Stimulated activated CD4-positive, alpha-beta T cell treated with anti-CD3 and anti-CD28 coated beads, Interleukin-12 subunit alpha, Interleukin-12 subunit beta, amount 100 ng/mL, for 4 hours (primary cell): ENCODE results near the gene GET3.
A peak's percentile ranks its signal among the peaks of the same experiment; 100 is the strongest.
"Not testable (repeated sequence)": the region's sequence is repeated elsewhere in the genome, so short reads cannot be mapped to it uniquely, and the experiment has no call there.

ENCODE experiments used
- DNase-seq: peaks from one replicate; pipeline ENCODE4 v3.0.0-alpha.2; 2020

GET3 gene

DNA sequence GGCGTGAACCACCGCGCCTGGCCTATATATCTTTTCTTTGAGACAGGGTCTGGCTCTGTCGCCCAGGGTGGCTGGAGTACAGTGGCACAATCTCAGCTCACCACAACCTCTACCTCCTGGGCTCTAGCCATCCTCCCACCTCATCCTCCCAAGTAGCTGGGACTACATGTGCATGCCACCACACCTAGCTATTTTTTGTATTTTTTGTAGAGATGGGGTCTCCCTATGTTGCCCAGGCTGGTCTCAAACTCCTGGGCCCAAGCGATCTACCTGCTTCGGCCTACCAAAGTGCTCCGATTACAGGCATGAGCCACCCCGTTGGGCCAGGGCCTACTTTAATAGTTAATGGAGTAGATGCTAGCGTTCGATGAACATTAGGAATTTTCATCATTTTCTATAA lies 17.0 kb upstream of the GET3 start:
- DNase-seq = no peak

DNA sequence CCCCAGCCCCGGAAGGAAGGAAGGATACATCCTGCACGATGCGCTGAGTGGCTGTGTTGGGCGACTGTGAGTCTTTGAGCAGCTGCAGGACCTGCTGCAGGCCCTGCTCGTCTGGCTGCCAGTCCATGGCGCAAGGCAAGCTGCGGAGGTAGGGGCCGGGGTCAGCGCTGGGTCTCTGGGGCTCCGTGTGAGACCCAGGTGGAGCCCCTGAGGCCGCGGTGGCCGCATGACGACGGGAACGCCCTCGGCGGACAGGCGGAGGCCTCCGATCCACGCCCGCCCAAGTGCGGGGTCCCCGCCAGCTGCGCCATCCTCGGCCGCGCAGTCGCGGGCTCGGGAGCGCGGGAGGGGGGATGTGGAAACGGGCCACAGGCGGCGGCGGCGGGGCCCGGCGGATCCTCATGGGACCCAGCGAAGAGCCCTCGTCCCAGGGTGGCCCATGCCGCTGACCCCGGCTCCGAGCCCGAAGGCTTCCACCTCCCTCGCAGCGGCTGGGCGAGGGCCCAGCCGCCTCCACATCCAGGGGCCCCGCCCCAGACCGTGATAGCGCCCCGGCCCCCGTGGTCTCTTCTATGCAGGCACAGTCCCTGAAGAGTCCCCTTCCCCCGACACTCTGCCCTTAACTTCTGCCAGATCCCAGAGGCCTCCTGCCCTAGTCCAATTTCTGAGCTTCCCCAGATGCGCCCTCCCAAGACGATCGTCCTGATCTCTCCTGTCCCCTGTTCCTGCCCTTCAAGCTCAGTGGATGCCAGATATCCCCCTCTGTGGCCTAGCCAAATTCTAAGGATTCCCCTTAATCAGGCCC lies 16.2 kb upstream of the GET3 start:
- no peak for DNase-seq

DNA sequence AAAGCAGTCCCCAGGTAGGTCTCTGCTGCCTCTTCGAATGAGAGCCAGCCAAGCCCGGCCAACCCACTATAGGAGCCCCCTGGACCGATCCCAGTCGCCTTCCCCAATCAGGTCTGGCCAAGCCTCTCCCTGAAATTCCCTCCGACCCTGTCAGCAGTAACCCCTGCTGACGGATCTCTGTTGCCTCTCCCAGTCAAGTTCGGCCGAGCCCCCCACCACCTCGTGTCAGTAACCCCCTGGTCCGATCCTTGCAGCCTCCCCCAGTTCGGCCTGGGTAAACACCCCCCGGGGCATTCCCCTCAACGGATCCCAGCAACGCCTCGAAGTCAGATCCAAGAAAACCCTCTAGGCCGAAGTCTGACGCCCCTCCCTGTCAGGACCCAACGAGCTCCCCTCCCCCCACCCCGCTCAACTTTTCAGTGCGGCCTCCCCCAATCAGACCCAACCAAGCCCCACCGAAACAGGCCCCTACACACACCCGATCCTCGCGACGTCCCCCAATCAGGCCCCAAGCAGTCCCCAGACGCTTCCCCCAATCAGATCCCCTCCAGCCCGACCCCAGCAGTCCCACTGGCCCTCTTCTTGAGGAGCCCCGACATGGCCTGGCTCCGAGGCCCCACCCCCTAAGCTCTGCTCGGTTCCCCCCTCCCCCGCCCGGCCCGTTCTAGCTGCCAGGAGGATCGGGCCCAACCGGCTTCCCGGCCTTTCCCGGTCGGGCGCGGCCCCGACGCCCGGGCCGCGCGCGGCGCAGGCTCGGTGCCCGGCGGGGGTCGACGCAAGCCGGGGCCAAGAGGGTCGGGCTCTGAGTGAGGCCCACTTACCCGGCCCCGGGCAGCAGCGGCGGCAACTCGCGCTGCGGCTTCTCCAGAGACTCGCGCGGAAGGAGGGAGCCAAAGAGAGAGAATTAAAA lies 15.4 kb upstream of the GET3 start:
- DNase-seq = peak; percentile 51

DNA sequence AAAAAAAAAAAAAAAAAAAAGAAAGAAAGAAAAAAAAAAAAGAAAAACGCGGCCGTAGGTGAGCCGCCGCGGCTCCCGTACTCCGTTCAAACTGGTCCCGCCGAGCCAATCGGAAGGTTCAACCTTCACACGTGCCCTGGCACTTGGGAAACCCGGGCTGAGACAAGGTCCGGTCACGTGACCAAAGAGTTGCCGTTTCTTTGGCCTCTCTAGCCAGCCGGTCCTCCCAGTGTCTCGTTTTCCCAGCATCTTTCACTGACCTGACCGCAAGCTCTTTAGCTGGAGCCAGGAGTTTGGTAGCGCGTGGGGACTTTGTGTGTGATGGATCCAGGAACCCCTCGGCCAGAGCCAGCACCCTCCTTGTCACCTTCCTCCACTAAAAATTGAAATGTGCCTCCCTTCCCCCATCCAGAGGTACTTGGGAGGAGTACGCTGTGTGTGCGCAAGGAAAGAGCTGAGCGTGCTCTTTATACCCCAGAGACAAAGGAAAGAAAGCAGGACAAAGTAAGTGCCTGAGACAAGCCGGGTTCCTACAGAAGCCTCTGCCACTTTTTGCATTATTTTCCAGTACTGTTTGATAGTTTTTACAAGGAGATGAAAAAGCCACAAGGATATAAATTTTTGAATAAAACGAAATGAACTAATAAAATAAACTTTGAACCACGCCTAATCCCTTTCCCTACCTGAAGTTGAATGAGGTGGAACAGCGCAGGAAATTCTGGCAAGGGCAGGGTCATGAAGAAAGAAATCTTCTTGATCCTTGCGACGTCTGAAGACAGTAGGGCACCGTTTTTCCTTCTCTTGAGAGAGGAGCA lies 14.5 kb upstream of the GET3 start:
- peak; percentile 83 for DNase-seq

DNA sequence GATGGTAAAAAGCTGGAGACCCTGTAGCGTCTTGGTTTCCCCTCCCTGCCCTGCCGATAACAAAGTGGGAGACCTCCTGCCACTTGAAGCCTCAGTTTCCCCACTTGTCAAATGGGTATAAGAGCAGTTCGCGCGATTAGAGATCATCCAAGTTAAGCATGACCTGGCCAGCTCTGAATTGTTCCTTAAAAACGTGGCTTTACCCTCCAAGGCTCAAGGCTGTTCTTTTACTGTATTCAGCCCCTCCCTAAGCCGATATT lies 14.0 kb upstream of the GET3 start:
- no peak for DNase-seq

DNA sequence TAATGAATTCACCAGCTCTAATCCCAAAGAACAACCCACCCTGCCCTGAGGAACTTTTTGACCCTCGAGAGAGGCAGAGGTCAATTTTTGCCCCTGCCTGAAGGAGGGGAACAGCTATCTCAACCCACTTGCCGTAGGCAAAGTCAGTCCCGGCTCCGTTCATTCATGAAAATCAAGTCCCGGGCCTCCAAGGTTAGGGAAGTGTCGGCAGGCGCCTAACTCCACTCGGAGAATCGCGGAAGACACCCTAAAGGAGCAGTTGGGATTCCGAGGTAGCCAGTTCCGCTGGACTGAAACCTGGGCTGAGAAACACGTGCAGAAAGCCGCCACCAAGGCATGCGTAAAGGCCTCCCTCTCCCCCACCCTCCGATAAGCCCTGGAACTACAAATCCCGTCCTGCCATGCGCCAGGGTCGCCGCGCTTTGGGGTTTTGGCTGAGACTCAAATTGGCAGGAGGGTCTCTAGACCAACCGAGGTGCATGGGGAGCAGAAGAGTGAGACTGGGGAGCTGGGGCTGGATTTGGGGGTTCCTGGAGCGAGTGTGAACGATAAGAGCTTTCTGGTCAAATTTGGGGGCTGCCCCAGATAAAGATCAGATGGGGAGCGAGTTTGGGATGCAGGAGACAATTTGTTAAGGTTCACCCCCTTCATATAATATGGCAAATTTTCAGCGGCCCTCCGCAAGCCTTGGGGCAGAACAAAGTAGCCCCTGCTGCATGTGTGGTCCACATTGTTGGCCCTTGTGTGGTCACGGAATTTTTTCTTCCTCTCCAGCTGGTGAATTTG lies 13.5 kb upstream of the GET3 start, which contains the start of gene TNPO2:
TSS of gene TNPO2 (minus strand) at position 292 of the 786 bp plus-strand sequence. CDS start 2,955 bp downstream, outside the sequence.
- DNase-seq = peak; percentile 71

DNA sequence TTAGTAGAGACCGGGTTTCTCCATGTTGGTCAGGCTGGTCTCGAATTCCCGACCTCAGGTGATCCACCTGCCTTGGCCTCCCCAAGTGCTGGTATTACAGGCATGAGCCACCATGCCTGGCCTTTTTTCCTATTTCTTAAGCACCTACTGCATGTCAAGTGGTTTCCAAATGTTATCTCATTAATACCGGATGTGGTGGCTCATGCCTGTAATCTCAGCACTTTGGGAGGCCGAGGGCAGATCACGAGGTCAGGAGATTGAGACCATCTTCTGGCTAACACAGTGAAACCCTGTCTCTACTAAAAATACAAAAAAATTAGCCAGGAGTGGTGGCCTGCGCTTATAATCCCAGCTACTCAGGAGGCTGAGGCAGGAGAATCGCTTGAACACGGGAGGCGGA lies 11.7 kb upstream of the GET3 start:
- DNase-seq = not testable (repeated sequence)

DNA sequence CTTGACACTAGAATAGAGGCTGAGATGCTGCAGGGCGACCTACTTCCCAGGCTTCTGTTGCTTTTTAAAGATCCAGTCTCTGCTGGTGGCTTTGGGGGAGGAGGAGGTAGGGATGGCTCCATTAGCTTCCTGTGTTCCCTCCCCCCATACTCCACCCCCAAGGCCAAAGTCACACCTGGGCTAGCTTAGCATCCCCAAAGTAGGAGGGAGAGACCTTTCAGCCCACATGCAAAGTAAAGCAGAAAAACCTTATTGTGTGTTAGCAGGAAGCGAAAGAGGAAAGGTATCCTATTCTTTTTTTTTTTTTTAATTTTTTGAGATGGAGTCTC lies 10.3 kb upstream of the GET3 start:
- DNase-seq = no peak

DNA sequence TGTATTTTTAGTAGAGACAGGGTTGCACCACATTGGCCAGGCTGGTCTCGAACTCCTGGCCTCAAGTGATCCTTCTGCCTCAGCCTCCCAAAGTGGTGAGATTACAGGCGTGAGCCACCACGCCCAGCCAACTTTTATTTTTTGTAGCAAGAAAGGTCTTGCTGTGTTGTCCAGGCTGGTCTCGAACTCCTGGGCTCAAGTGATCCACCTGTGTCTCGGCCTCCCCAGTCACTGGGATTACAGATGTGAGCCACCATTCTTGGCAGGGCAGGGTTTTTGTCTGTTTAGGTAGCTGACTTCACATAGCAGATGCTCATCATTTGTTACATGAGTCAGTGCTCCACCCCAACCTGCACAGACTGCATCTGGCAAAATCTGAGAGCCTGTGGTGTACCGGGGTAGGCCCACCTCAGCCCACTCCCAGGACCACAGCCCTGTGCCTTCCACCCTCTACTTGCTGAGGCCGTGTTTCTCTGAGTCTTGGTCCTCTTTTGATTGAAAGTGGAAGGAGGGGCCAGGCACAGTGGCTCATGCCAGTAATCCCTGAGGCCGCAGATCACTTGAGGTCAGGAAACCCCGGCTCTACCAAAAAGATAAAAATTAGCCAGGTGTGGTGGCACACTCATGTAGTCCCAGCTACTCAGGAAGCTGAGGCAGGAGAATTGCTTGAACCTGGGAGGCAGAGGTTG lies 9.4 kb upstream of the GET3 start:
- no peak for DNase-seq

DNA sequence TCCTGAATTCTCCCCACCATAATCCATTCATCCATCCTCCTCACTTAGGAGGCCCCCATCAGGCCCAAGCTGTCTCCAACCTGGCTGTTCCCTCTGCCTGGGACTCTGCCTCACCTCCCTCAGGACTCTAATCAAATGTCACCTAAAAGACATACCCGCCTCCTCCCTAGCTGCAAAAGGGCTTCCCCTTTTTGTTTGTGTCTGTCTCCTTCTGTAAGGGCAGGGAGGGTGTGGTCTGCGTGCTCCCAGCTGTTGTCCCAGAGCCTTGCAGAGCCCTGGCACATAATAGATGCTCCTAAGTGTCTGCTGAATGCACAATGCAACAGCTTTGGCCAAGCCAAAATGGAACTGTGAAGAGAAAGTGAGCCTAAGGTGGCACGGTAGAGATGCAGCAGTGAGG lies 7.2 kb upstream of the GET3 start:
- no peak for DNase-seq

DNA sequence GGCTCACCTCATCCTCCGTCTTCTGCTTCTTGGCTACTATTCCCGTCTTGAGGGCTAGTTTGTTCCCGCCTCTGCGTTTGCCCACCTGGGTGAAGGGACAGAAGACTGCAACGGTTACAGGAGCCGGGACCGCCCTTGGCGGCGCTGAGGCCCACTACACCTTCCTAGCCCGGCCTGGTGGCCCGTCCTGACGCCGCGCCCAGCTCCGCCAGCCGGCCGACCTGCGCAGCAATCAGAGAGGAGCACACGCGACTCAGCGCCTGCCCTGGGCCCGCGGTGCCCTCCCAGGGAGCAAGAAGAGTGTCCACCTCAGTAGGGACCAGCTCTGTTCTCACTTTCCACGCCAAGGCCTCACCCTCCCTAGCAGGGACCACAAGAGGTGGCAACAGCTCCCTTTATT lies 6.0 kb upstream of the GET3 start:
- DNase-seq = no peak

DNA sequence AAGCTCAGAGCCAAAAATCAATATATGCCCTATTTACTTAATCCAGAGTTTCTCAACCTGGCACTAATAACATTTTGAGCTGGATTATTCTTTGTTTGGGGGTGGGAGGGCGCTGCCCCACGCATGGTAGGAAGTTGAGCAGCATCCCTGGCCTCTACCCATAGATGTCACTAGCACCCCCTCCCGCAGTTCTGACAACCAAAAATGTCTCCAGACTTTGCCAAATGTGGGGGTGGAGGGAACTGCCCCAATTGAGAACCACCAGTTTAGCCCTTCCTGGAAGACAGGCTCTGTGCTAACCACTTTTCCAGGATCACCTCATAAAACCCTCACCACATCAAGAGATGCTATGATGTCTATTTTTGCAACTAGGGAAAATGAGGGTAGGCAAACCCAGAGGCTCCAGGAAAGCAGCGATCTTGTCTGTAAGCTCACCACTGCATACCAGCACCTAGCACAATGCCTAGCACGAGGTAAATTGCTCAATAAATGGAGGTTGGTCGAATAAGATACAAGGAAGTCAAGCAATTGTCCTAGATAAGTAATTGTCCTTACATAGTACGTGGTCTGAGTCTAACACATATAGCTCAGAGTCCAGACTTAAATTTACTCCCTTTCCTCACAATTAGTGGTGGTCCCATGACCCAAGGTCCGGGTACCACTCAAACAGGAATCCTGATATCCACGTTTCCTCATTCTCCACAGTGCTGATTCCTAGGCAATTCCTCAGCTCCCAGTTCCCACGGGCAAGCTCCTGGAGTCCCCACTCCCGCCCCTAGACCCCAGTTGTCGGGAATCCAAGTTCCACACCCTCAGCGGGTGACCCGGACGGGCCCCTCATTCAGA lies 3.7 kb upstream of the GET3 start:
- DNase-seq = peak; percentile 43

DNA sequence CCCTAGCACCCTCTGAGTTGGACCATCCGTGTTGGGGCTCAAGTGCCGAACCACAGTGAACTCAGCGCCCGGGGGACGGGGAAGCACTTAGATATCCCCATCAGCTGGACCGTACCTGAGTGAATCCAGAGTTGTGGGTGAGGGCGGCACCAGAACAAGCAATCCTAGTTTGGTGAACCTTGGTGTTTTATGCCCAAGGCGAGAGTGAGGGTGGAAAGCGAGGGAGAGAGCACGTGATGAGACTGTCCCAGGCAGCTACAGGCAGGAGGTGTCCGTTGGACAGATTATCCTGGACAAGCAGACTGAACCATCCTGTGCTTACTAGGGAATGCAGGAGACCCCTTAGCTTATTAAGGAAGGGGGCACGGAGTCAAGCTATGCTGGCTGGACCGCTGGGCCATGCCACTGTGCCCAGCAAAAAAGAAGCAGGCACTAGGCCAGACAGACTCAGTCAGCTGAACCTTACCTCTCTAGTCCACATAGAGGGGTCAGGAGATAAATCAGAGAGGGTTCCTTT lies 596 bp downstream of the GET3 start:
- DNase-seq = no peak

DNA sequence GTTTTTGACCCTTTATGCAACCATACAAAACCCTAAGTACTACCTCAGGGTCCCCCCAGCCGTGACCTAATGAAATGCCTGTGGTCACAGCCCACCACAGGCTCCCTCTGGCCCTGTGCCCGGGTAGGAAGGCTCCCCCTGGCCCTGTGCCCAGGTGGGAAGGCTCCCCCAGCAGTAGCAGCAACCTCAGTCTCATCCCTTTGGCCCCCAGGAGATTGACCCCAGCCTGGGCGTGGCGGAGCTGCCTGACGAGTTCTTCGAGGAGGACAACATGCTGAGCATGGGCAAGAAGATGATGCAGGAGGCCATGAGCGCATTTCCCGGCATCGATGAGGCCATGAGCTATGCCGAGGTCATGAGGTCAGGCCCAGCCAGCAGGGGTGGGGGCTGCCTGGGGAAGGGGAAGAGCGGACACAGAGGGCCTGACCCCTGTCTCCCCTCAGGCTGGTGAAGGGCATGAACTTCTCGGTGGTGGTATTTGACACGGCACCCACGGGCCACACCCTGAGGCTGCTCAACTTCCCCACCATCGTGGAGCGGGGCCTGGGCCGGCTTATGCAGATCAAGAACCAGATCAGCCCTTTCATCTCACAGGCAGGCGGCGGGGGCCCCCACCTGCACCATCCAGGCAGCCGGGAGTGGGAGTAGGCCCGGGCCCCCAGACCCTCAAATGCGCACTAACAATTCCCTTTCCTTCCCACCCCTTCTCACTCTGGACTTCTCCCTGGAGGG lies 8.0 kb downstream of the GET3 start:
- no peak for DNase-seq

DNA sequence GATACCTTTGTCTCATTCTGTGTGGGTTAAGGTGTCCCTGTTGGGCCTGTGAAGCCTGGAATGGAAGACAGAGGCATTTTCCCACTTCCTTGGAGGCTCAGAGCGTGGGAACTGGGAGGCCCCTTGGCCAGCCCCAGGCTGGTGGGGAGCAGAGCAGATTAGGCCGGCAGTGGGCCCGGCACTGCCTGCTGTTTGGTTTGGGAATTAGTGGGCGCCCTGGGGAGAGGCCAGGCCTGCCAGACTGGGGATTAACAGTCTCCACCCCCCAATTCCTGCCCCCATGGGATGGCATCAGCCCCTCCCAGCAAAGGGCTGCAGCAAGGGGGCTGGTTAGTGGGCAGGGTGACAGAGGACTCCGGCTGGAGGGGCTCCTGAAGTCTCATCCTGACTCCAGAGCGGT lies 11.2 kb downstream of the GET3 start:
- DNase-seq = no peak

DNA sequence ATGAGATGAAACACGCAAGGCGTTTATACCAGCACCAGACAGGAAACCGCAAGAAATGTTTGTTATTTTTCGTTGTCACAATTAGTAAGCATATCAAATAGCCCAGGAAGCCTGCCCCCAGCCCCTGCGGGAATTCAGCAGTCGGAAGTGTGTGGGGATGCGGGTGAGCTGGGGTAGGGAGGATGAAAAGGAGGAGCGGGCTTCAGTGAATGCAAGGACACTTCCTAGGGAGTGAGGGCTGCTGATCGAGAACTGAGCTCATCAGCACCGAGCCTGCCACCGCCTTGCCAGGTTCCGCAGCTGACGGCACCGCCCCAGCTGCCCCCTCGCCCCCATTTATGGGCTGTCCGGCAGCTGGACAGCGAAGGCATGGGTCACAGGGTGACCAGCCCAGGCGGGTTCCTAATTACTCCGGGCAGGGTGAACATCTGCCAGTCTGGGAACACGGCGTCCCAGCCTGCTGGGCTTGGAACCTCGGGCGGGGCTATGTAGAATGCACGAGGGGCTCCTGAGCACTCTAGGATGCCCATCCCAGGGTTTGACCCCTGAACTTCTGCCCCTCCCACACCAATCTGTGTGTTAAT lies 12.7 kb downstream of the GET3 start:
- DNase-seq = no peak

DNA sequence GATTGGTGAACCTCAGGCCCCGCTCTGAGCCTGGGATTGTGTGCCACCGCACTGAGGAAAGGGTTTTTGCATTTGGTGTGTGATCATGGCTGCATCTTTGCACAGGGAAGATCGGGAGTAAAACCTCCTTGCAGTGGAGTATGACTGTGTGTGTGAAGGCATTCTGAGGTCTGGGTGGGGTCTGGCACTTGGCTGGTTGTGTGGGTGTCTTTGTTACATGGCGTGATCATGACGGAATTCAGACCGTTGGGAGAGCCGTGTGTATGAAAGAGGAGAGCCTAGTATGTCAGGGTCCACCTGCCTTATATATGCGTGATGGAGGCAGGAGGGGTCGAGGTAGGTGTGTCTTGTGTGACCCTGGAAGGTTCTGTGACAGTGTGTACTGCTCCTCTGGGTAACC lies 13.6 kb downstream of the GET3 start:
- no peak for DNase-seq

DNA sequence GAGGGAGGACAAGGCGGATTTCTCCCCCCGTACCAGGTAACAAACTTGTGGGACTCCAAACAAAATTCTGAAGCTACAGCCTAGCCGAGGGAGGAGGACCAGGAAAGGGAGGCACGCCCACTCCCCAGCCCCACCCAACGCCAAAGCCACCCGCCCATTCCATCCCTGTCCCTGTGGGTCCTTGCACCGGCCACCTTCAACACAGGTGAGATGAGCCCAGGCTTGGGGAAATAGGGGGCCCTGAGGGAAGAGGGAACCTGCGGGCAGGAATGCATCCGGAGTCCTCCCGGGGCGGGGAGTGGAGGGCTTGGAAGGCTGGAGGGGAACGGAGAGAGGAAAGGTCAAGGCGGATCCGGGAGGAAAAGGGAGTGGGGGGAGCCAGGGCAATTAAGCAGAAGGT lies 14.3 kb downstream of the GET3 start, which contains the start of gene BEST2:
TSS of gene BEST2 (plus strand) at position 157 of the 400 bp plus-strand sequence. CDS start 802 bp downstream, outside the sequence.
- DNase-seq = no peak

DNA sequence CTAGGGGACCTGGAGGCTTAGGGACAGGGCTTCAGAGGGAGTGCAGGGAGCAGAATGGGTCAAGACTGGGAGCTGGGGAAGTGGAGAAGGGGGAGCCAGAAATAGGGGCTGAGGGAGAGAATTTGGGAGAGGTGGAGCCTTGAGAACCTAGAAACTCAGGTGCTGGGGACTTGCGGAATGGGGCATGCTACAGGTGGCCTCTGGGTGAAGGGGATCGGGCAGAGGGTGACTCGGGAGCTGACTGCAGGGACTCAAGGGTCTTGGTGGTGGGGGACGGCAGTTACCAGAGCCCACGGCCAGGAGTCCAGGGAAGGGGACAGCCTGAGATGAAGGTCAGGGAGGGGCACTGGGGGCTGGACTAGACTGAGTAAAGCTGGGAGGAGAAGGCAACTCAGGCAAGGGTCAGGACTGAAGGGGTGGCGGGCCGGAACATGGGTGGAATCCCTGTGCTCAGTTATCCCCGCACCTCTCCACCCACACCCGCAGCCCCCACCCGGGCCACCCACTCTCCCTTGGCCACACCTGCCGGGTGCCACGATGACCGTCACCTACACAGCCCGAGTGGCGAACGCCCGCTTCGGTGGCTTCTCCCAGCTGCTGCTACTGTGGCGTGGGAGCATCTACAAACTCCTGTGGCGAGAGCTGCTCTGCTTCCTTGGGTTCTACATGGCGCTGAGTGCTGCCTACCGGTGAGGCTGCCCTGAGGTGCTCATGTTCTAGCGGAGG lies 14.9 kb downstream of the GET3 start:
- no peak for DNase-seq
